ENCODE results near the gene DLX4. TPM values are rescaled to one million over a fixed set of nuclear protein-coding genes. Genes with fewer than 3 reads are reported as not detected.

The DLX4 gene
- total and polyA plus RNA-seq, 2 of the 4 experiments (the other 2 are of a cell fraction), result not detected

DNA sequence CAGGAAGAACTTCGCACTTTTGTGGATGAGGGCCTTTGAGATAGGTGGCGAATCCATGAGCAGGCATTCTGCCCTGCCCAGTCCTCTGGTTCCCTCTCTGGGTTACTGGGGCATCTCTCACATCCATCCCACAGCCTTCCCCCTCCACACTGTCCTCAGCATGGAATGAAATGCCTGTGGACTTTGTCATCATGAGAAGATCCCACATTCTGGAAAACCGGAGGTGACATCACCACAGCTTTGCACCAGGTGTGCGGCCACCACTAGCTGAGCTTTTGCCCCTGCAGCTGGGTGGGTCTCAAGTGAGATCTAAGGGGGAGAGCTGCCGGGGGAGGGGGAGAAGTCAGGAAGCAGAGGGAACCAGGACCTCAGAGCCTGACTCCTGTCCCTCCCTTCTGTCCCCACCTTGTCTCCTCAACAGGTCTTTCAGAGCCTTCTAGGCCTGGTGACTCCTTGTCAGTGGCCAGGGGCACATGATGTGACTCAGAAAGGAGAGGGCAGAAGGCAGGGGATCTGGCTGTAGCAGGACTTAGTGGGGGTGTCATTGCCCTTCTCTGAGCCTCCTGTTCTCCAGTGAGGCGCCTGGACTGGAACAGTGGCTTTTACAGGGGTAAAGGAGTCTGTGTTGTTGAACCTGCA is 40.0 kb upstream of the DLX4 start:
- H4K8ac ChIP-seq (ENCODE audit: low read depth in 2 of 2, low read length in 2 of 2), result no peak overlapping the region
- TF ChIP-seq SMC3 (IDR thresholded peaks at IDR 0.05; ENCODE audit: low read depth, low read length), result no peak
- TF ChIP-seq, protein P1, sequence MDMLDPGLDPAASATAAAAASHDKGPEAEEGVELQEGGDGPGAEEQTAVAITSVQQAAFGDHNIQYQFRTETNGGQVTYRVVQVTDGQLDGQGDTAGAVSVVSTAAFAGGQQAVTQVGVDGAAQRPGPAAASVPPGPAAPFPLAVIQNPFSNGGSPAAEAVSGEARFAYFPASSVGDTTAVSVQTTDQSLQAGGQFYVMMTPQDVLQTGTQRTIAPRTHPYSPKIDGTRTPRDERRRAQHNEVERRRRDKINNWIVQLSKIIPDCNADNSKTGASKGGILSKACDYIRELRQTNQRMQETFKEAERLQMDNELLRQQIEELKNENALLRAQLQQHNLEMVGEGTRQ (IDR thresholded peaks at IDR 0.05; ENCODE audit: low read depth, low read length), result no peak
- TF ChIP-seq FOS (IDR thresholded peaks at IDR 0.05; ENCODE audit: low read depth, low read length), result no peak
- no peak for TF ChIP-seq MAZ (IDR thresholded peaks at IDR 0.05; ENCODE audit: borderline replicate concordance, low read depth, low read length)
- TF ChIP-seq BHLHE40 (IDR thresholded peaks at IDR 0.05; ENCODE audit: low read depth, low read length), result no peak
- TF ChIP-seq MAFK (IDR thresholded peaks at IDR 0.05; ENCODE audit: low read depth, low read length), result no peak
- TF ChIP-seq RFX5 (IDR thresholded peaks at IDR 0.05; ENCODE audit: low read depth, low read length), result no peak
- no peak for TF ChIP-seq RCOR1 (IDR thresholded peaks at IDR 0.05; ENCODE audit: insufficient replicate concordance, low read length)
- TF ChIP-seq, protein P2, sequence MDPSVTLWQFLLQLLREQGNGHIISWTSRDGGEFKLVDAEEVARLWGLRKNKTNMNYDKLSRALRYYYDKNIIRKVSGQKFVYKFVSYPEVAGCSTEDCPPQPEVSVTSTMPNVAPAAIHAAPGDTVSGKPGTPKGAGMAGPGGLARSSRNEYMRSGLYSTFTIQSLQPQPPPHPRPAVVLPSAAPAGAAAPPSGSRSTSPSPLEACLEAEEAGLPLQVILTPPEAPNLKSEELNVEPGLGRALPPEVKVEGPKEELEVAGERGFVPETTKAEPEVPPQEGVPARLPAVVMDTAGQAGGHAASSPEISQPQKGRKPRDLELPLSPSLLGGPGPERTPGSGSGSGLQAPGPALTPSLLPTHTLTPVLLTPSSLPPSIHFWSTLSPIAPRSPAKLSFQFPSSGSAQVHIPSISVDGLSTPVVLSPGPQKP (IDR thresholded peaks at IDR 0.05; ENCODE audit: borderline replicate concordance, low read depth, low read length), result no peak
- no peak for TF ChIP-seq NFE2L2 (IDR thresholded peaks at IDR 0.05; ENCODE audit: low read depth, low read length)
- TF ChIP-seq POLR2A (IDR thresholded peaks at IDR 0.05; ENCODE audit: low read depth, low read length), result no peak
- TF ChIP-seq RAD21 (IDR thresholded peaks at IDR 0.05; ENCODE audit: low read length), result no peak
- no peak for TF ChIP-seq MXI1 (IDR thresholded peaks at IDR 0.05; ENCODE audit: borderline replicate concordance, low read depth, low read length)
- no peak for TF ChIP-seq CTCF (conservative IDR thresholded peaks at IDR 0.05; ENCODE audit: low read depth, low read length)
- no peak for TF ChIP-seq CHD1 (IDR thresholded peaks at IDR 0.05; ENCODE audit: low read depth, low read length)
- TF ChIP-seq CEBPB (IDR thresholded peaks at IDR 0.05; ENCODE audit: low read depth, low read length), result no peak
- no peaks in the 10 kb centered on the region for H3K36me3 ChIP-seq (ENCODE audit: control insufficient read depth, insufficient read depth, low read length)
- H3K9me3 ChIP-seq (ENCODE audit: control insufficient read depth, insufficient read depth, low read length), result no peaks in the 10 kb centered on the region; the same call in 1 of the 2 replicates
- H2AK5ac ChIP-seq (ENCODE audit: low read depth, low read length), result no peak overlapping the region
- H4K91ac ChIP-seq (ENCODE audit: insufficient read depth, low read depth, low read length), result no peak overlapping the region
- H3K4me1 ChIP-seq (ENCODE audit: control insufficient read depth, insufficient read depth, low read length), result no peaks in the 10 kb centered on the region
- H2BK5ac ChIP-seq (ENCODE audit: low read depth, low read length, poor library complexity, severe bottlenecking), result no peak overlapping the region
- H2BK20ac ChIP-seq (ENCODE audit: low read depth, low read length), result no peak overlapping the region
- H2AK9ac ChIP-seq (replicated peaks; ENCODE audit: low read depth, low read length, poor library complexity), result no peak overlapping the region
- H4K20me1 ChIP-seq (ENCODE audit: insufficient read depth, low read length), result no peaks in the 10 kb centered on the region
- H3K14ac ChIP-seq (replicated peaks; ENCODE audit: low read depth, low read length), result no peak overlapping the region
- H3K27me3 ChIP-seq (ENCODE audit: control insufficient read depth, insufficient read depth, low read length), result peaks cover 87% of the 10 kb centered on the region
- no TSS peak for BruUV-seq (replicated peaks)
- intact Hi-C loops (cut with micrococcal nuclease) (no loop called here), in situ Hi-C loops (cut with MboI; ENCODE audit: low sequenced_read_pairs) (no loop called here), dilution Hi-C loops (cut with HindIII; ENCODE audit: low sequenced_read_pairs, unreplicated experiment) (no loop called here)
- H4K5ac ChIP-seq (ENCODE audit: low read depth, low read length), result no peak overlapping the region
- no peak overlapping the region for H3K4me2 ChIP-seq (ENCODE audit: low read depth, low read length)
- CTCF ChIA-PET, result no interaction called here
- no peak overlapping the region for H3K56ac ChIP-seq (ENCODE audit: extremely low read depth, insufficient read depth, low read length)
- H2AFZ ChIP-seq (replicated peaks; ENCODE audit: low read length, poor library complexity), result no peak overlapping the region
- POLR2A ChIA-PET (ENCODE audit: unreplicated experiment), result interaction anchor here (0.5 kb wide), 1 partner anchor 492 kb away, joined by 3 read pairs; no protein-coding TSS in a partner anchor
- no peaks in the 10 kb centered on the region; the same call in 1 of the 2 replicates for H3K9me1 ChIP-seq (ENCODE audit: insufficient read depth, low read length)
- no CpG with 5 or more reads among the region's 6 CpGs for WGBS, 2 experiments (ENCODE audit: extremely low coverage in 2 of 2, insufficient read length in 1 of 2)
- no peak overlapping the region for H3K27ac ChIP-seq (ENCODE audit: insufficient read depth, low read length)
- no peak overlapping the region for H2BK15ac ChIP-seq (ENCODE audit: low read depth, low read length)
- H3K9ac ChIP-seq (ENCODE audit: low read depth, low read length), result no peak overlapping the region
- no peak overlapping the region for H3K4ac ChIP-seq (ENCODE audit: low read depth, low read length)
- H3K23ac ChIP-seq (ENCODE audit: low read depth, low read length), result no peak overlapping the region
- ATAC-seq (ENCODE audit: low read depth), result no peak
- no peaks in the 10 kb centered on the region for H3K79me1 ChIP-seq (ENCODE audit: low read depth in 1 of 2, low read length in 2 of 2)
- no peak overlapping the region for H3K18ac ChIP-seq (ENCODE audit: low read depth, low read length)
- H3K4me3 ChIP-seq (ENCODE audit: insufficient read depth, low read depth, low read length), result no peak overlapping the region
- DNase-seq, result peak; percentile 17
- no peak overlapping the region for H2BK120ac ChIP-seq (ENCODE audit: low read depth, low read length)

All from IMR-90 (cell line).